Common myeloid progenitor, CD34-positive (primary cell): Measurements from ENCODE around the gene ELP6.

Experiments
- CTCF ChIA-PET: fragments of 350-600 bp; sonication (Branson Sonifier 250); formaldehyde crosslinking; loops from one replicate; lab custom pipeline; 2021; ENCODE audit warnings: antibody characterized with exemption; lab: Charles Lee
- POLR2A ChIA-PET: fragments of 350-600 bp; sonication (Branson Sonifier 250); formaldehyde crosslinking; loops from one replicate; lab custom pipeline; 2021; ENCODE audit warnings: antibody characterized with exemption; lab: Charles Lee
- DNase-seq, 3 donors: peaks; one replicate each; pipeline versions ENCODE4 v3.0.0 to v3.0.0-alpha.2; 2013
- H3K27ac ChIP-seq, 2 experiments: 1 replicate in 1 of 2; 2 replicates in 1 of 2; pipeline ENCODE4 v1.7.0; 2013; ENCODE audit warnings: inconsistent platforms in 2 of 2, low read length in 2 of 2, mild to moderate bottlenecking in 2 of 2, low read depth in 1 of 2, moderate library complexity in 1 of 2; ENCODE audit not compliant: severe bottlenecking in 2 of 2, insufficient read depth in 1 of 2, poor library complexity in 1 of 2
- H3K27me3 ChIP-seq, 5 experiments: replicated peaks in 2 of 5; 1 replicate in 3 of 5; 2 replicates in 2 of 5; pipeline versions ENCODE4 v1.6.1 to v1.7.0; 2013; ENCODE audit warnings: low read length in 4 of 5, mild to moderate bottlenecking in 2 of 5, moderate library complexity in 2 of 5, inconsistent platforms in 1 of 5; ENCODE audit not compliant: insufficient read depth in 5 of 5, control insufficient read depth in 4 of 5
- H3K36me3 ChIP-seq, 4 experiments: 1 replicate in 2 of 4; 2 replicates in 2 of 4; pipeline versions ENCODE4 v1.6.1 to v1.7.0; 2013; ENCODE audit warnings: low read length in 3 of 4, control low read depth in 1 of 4, mild to moderate bottlenecking in 1 of 4; ENCODE audit not compliant: control insufficient read depth in 4 of 4, insufficient read depth in 4 of 4
- H3K4me1 ChIP-seq, 4 experiments: 1 replicate in 3 of 4; 2 replicates in 1 of 4; pipeline versions ENCODE4 v1.6.1 to v1.7.1; 2013; ENCODE audit warnings: low read length in 3 of 4, mild to moderate bottlenecking in 3 of 4, control low read depth in 1 of 4, inconsistent platforms in 1 of 4, moderate library complexity in 1 of 4; ENCODE audit not compliant: control insufficient read depth in 4 of 4, insufficient read depth in 4 of 4; ENCODE audit errors: control extremely low read depth in 1 of 4
- H3K4me3 ChIP-seq, 7 experiments: 1 replicate in 4 of 7; 2 replicates in 3 of 7; pipeline versions ENCODE4 v1.5.1 to v1.7.0; 2013; ENCODE audit warnings: mild to moderate bottlenecking in 7 of 7, low read length in 6 of 7, moderate library complexity in 6 of 7, inconsistent platforms in 2 of 7, low read depth in 2 of 7, control low read depth in 1 of 7; ENCODE audit not compliant: insufficient read depth in 4 of 7, control insufficient read depth in 1 of 7; ENCODE audit errors: extremely low read depth in 1 of 7
- H3K9me3 ChIP-seq, 5 experiments: 1 replicate in 4 of 5; 2 replicates in 1 of 5; pipeline versions ENCODE4 v1.6.1 to v1.7.1; 2013; ENCODE audit warnings: low read length in 4 of 5, mild to moderate bottlenecking in 2 of 5, inconsistent platforms in 1 of 5, low read depth in 1 of 5, moderate library complexity in 1 of 5; ENCODE audit not compliant: control insufficient read depth in 4 of 5, insufficient read depth in 2 of 5; ENCODE audit errors: control extremely low read depth in 1 of 5
- WGBS: methylation state at CpG from one replicate; pipeline ENCODE4 v1.1.5; 2013; ENCODE audit not compliant: insufficient coverage; 5-methylcytosine and 5-hydroxymethylcytosine counted together

Gene ELP6

DNA sequence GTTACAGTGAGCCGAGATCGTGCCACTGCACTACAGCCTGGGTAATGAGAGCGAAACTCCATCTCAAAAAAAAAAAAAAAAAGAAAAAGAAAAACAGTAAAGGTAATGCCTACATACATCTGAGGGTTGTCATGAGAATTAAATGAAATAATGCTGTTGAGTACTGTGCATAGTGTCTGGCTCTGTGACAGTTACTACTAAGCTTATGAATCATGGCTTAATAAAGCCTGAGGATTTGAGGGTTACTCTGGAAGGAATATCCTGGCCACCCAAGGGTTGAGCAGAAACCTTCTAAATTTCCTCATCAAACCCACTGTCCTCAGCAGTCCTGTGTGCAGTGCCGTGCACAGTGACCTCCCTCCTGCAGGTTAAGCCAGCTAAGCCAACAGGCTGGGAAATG is 26.8 kb upstream of the ELP6 start:
- Histone ChIP-seq H3K27ac (no peak overlapping the region), H3K9me3 (no peaks in the 10 kb centered on the region), H3K4me1 (peaks cover 0 to 2% (median 0%) of the 10 kb centered on the region in 4 experiments), H3K4me3 (no peak overlapping the region), H3K27me3 (no peaks in the 10 kb centered on the region), H3K36me3 (no peaks in the 10 kb centered on the region)
- 100% methylated on average over 1 of the region's 4 CpGs for WGBS
- no peak for DNase-seq
- ChIA-PET POLR2A (no interaction called here), CTCF (interaction anchor here (1.1 to 1.4 kb wide), 2 partner anchors 16 to 19 kb away, joined by 4 to 5 read pairs; no protein-coding TSS in a partner anchor)

DNA sequence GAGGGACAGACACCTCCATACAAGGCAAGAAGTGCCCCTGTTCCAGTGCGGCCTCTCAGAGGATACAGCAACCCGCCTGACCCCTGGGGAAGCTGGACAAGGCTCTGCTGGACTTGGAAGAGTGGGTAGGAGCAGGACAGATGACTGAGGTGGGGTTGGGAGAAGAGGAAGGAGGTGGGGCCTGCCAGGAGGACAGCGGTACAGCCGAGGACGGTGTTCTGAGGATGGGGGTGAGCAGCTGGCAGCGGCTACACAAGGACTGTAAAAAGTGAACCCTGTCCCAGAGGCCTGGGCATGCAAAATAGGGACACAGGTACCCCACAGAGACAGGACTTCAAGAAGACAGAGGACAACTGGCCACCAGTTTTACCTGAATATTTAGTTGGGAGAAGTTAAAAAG is 23.5 kb upstream of the ELP6 start:
- Histone ChIP-seq H3K4me3 (no peak overlapping the region), H3K4me1 (no peaks in the 10 kb centered on the region), H3K27ac (no peak overlapping the region), H3K9me3 (no peaks in the 10 kb centered on the region), H3K36me3 (no peaks in the 10 kb centered on the region), H3K27me3 (no peaks in the 10 kb centered on the region)
- POLR2A ChIA-PET: no interaction called here
- CTCF ChIA-PET: interaction anchor here (1.8 kb wide), 1 partner anchor 15 kb away, joined by 6 read pairs; no protein-coding TSS in a partner anchor
- DNase-seq: no peak
- WGBS: 100% methylated on average over 4 of the region's 6 CpGs

DNA sequence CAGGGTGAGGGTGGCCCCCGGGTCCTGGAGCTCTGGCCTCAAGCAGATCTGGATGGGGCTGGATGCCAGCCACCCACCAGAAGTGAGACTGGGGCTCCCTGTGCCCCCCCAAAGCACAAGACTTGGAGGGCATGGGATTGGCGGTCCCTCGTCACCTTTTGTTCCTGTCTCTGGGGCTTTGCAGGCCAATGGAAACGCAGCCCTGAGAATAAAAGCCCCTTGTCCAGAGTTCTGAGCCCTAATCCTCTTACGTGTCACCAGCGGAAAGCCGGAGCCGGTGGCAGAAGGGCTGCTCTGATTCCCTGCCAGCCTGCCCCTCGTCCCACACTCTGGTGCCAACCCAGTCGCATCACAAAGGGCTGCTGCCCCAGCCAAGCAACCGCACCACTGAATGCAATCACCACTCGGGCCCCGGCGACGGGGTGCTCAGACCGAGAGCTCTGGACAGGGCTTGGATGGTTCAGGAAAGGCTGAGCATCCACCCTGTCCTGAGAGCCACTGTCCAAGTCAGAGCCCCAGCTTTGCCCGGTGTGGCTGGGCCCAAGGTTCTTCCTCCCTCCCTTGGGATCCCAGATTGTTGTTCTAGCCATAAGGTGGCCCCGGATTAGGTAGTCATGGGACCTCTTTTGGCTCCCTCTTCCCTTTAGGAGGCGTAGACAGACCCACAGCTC is 22.8 kb upstream of the ELP6 start:
- POLR2A ChIA-PET: no interaction called here
- H3K4me1 ChIP-seq: no peaks in the 10 kb centered on the region
- no peak overlapping the region for H3K27ac ChIP-seq
- CTCF ChIA-PET: interaction anchor here (1.8 kb wide), 1 partner anchor 15 kb away, joined by 6 read pairs; no protein-coding TSS in a partner anchor
- DNase-seq: no peak
- H3K27me3 ChIP-seq: no peaks in the 10 kb centered on the region
- no peak overlapping the region for H3K4me3 ChIP-seq
- no peaks in the 10 kb centered on the region for H3K36me3 ChIP-seq
- H3K9me3 ChIP-seq: no peaks in the 10 kb centered on the region
- 98% methylated on average over 17 of the region's 19 CpGs for WGBS

DNA sequence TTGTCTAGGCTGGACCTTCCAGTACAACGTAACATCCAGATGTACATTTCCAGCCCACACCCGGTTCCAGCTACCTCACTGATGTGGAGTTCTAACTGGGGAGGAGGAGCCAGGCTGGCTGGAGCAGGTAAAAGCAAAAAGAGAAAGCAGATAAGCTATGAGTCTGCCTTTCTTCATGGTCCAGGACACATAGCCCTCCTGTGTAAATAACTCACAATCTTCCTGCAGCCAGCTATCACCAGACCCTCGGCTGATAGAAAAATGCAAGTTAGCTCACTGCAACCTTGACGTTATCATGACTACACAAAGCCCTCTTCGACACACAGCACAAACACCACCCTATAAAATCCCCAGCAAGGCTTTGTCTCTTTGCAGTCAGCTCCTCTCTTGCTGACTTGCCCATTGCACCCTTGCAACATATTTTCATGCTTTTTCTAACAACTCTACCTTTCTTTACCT is 20.5 kb upstream of the ELP6 start:
- Histone ChIP-seq H3K27me3 (no peaks in the 10 kb centered on the region), H3K9me3 (no peaks in the 10 kb centered on the region), H3K4me3 (no peak overlapping the region), H3K36me3 (no peaks in the 10 kb centered on the region), H3K27ac (no peak overlapping the region), H3K4me1 (no peaks in the 10 kb centered on the region)
- ChIA-PET POLR2A (no interaction called here), CTCF (interaction anchor here (1.6 to 2.3 kb wide), 2 partner anchors 9 to 11 kb away, joined by 7 to 9 read pairs; no protein-coding TSS in a partner anchor)
- 95% methylated on average over 4 of the region's 5 CpGs for WGBS
- no peak for DNase-seq

DNA sequence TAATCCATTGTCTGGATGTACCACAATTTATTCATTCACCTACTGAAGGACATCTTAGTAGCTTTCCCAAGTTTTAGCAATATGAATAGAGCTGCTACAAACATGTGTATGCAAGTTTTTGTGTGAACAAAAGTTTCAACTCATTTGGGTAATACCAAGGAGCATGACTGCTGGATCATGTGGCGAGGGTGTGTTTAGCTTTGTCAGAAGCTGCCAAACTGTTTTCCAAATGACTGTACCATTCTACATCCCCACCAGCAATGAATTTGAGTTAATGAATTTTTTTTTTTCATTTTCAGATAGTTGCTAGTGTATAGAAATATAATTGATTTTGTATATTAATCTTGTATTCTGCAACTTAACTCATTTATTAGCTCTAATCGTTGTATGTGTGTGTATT is 20.0 kb upstream of the ELP6 start:
- H3K27ac ChIP-seq: no peak overlapping the region
- no peaks in the 10 kb centered on the region for H3K36me3 ChIP-seq
- no CpG with 5 or more reads among the region's 2 CpGs for WGBS
- CTCF ChIA-PET: interaction anchor here (1.6 to 2.3 kb wide), 2 partner anchors 9 to 11 kb away, joined by 7 to 9 read pairs; no protein-coding TSS in a partner anchor
- H3K27me3 ChIP-seq: no peaks in the 10 kb centered on the region
- no peaks in the 10 kb centered on the region for H3K9me3 ChIP-seq
- POLR2A ChIA-PET: interaction anchor here (0.7 kb wide), 1 partner anchor 34 kb away, joined by 3 read pairs; no protein-coding TSS in a partner anchor
- no peak for DNase-seq
- H3K4me3 ChIP-seq: no peak overlapping the region
- H3K4me1 ChIP-seq: no peaks in the 10 kb centered on the region

DNA sequence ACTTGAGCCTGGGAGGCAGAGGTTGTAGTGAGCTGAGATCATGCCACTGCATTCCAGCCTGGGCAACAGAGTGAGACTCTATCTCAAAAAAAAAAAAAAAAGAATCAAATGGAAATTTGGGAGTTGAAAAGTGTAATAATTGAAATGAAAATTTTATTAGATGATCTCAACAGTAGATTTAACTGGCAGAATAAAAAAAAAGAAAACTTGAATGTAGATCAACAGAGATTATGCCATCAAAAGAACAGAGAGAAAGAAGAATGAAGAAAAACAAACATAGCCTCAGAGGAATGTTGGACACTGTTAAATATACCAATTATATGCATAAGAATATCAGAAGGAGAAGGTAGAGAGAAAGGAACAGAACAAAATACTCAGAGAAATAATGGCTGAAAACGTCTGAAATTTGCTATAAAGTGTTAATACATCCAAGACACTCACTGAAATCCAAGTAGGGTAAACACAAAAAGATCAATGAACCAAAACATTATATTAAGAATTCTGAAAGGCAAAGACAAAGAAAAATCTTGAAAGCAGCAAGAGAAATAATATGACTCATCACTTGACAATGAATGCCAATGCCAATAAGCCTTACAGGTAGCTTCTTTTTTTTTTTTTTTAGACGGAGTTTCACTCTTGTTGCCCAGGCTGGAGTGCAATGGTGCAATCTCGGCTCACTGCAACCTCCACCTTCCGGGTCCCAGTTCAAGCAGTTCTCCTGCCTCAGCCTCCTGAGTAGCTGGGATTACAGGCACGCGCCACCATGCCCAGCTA is 14.6 kb upstream of the ELP6 start:
- H3K4me1 ChIP-seq: peaks cover 0 to 4% (median 0%) of the 10 kb centered on the region in 4 experiments
- no peaks in the 10 kb centered on the region for H3K27me3 ChIP-seq
- ChIA-PET CTCF (no interaction called here), POLR2A (no interaction called here)
- H3K36me3 ChIP-seq: no peaks in the 10 kb centered on the region
- H3K4me3 ChIP-seq: no peak overlapping the region
- no peak overlapping the region for H3K27ac ChIP-seq
- 100% methylated on average over 1 of the region's 6 CpGs for WGBS
- peaks cover 0 to 1% (median 0%) of the 10 kb centered on the region in 5 experiments for H3K9me3 ChIP-seq
- DNase-seq: no peak
